HG03558 (cell line): ENCODE data around the gene AKAP13.
"Not testable (repeated sequence)": the region's sequence is repeated elsewhere in the genome, so short reads cannot be mapped to it uniquely, and the experiment has no call there.

ENCODE experiments used
- ATAC-seq: cut with Tn5 transposase; IDR thresholded peaks from one replicate; pipeline ENCODE4 v1.9.1; 2021; ENCODE audit warnings: moderate number of reproducible peaks; ENCODE audit not compliant: unreplicated experiment; ENCODE audit errors: extremely low read depth

The AKAP13 gene

DNA sequence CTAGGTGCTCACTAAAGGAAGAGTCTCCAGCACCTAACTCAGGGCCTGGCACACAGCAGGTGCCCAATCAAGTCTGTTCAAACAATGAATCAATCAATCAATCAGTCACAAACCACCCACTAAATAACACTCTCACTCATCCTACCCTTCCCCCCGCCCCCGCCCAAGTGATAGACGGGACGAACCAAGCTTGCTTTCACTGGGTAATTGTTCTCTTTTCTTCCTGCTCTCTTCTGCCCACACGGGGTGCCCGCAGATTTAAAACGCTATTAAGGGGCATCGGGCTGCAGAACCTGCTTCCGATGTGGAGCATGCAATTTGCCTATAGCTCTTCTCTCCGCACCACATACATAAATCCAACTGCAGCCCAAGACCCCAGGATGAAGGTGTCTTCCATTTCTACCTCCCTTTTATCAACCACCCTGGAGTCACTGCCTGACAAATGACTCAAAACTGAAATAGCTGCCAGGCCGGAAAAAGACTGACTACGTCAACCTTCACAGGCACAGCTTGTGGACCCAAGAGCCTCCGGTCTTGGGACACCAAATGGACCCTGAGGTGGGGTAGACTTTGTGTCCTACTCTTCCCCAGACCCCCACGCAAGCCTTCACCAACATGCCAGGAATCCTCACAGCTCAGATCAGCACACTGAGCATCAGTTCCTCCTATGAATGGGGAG is 412.6 kb downstream of the AKAP13 start:
- ATAC-seq, result no peak

DNA sequence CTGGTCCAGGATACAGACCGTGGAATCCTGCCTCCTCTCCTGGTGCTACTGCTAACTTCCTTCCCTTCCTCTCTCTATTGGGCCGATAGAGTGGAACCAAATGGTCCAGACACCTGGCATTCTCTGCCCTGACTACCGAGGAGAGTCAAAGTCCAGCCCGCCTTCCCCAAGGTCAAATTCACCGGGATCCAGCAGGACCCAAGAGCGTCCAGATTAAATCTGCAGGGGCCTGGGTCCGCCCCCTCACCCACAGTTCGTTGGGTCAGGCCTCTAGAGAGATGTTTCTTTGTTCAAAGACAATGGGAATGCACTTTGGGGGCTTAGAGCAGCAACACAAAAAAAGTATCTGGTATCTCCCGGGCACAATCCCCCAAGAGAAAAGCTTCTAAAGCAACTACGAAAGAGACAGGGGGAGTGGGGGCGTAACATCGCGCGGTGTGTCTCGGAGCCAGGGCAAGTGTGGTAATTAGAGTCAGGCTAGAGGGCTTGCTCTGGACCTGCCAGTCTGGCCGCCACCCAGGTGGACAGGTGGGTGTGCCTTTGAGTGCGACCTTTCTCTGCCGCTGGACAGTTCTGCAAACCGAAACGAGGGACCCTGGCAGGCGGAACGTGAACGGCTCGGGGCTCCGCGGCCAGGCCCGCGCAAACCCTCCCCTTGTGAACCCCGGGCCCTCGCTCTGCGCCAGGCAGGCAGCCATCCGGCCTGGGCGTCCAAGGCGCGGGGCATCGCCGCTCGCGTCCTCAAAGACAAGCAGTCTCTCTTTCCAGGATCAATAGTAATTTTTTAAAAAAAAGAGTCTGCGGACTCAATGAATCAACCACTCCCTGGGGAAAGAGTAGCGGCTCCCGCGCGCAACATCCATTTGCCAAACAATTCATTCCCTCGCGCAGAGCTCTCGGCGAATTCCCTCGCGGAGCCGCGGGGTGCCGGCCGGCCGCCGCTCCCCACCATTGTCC is 413.5 kb downstream of the AKAP13 start:
- peak; percentile 25 for ATAC-seq

DNA sequence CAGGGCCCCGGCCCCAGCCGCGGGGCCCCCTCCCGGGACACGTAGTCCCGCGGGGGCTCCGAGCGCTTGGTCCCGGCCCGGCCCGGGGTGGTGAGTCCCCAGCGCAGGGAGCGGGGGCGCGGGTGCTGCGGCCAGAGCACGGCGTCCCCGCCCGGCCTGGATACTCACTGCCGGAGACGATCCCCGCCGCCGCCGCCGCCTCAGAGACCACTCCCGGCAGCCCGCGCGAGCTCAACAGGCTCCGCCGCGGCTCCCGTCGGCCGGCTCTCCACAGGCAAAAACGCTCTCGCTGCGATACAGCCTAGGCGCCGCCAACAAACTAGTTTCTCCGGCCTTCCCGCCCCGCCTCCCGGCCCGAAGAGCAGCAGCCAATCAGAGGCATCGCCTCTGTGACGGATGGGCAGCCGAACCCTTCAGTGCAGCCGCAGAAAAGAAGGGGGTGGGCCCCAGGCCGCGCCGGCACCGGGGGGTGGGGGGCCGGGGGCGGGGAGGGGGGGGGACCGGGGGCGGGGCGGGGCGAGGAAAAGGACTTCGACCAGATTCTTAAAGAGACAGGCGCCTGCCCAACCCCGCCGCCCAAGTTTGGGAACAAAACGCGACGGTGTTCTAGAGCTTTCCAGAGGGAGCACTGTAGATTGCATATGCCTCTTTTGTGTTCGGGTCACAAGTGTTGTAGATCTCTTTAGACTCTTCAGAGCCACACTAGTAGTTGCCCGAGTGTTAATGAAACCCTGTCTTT is 414.4 kb downstream of the AKAP13 start, which contains the start of gene KLHL25:
TSS of gene KLHL25 (minus strand) at position 328 of the 739 bp plus-strand sequence. CDS start 25,115 bp downstream, outside the sequence.
- ATAC-seq, result peak; percentile 97

- no peak for ATAC-seq
Measured at GRCh38 chr15:85795337-85796305, 415.2 kb downstream of the AKAP13 start.

GRCh38 chr15:85796371-85796770 is 416.0 kb downstream of the AKAP13 start:
- ATAC-seq, result not testable (repeated sequence)
